Body of pancreas (tissue), 4 donors: ENCODE data around the gene ARFIP1. TPM values are rescaled to one million over a fixed set of nuclear protein-coding genes. Genes with fewer than 3 reads are reported as not detected.

Experiments used
- ATAC-seq: fragments of 150-250 bp; one replicate; pipeline ENCODE4 v1.9.1; 2016
- DNase-seq, 4 donors: peaks; one replicate each; pipeline ENCODE4 v3.0.0-alpha.2; 2019
- H3K27ac ChIP-seq, 4 donors: fragments of 200-600 bp; sonication (generic); 1 replicate in 3 of 4; 2 replicates in 1 of 4; pipeline versions ENCODE4 v1.5.1 to v1.6.1; 2016 to 2019; ENCODE audit warnings: mild to moderate bottlenecking in 1 of 4, mixed read lengths in 1 of 4, moderate library complexity in 1 of 4
- H3K27me3 ChIP-seq, 2 donors: fragments of 200-600 bp; sonication (generic); one replicate each; pipeline ENCODE4 v1.6.0; 2016; ENCODE audit warnings: mild to moderate bottlenecking in 1 of 2
- H3K36me3 ChIP-seq, 2 donors: fragments of 200-600 bp; sonication (generic); replicated peaks in 1 of 2; 2 replicates each; pipeline ENCODE4 v1.5.1; 2016; ENCODE audit warnings: low read depth in 2 of 2; ENCODE audit not compliant: insufficient read depth in 1 of 2
- H3K4me1 ChIP-seq: fragments of 200-600 bp; sonication (generic); one replicate; pipeline ENCODE4 v1.6.0; 2016
- H3K4me3 ChIP-seq, 2 donors: fragments of 200-600 bp; sonication (generic); 1 replicate in 1 of 2; 2 replicates in 1 of 2; pipeline ENCODE4 v1.5.1; 2016 to 2019
- H3K9me3 ChIP-seq, 3 donors: fragments of 200-600 bp; sonication (generic); 1 replicate in 2 of 3; 2 replicates in 1 of 3; pipeline ENCODE4 v1.5.1; 2016
- POLR2A ChIP-seq, 3 donors: fragments of 450-650 bp; IDR thresholded peaks; one replicate each; pipeline ENCODE4 v1.6.1; 2016; ENCODE audit warnings: antibody characterized with exemption in 3 of 3, mild to moderate bottlenecking in 2 of 3
- WGBS, 2 donors: methylation state at CpG; one replicate each; pipeline ENCODE4 v1.1.5; 2017; 5-methylcytosine and 5-hydroxymethylcytosine counted together
- intact Hi-C: fragments of 100-400 bp; cut with DNase I; formaldehyde crosslinking; loops from one replicate; pipeline ENCODE4 v1.15.1; 2023
- total RNA-seq, 2 donors: library from RNA; depleted of rRNA; stranded (reverse); fragments of >200 nt; gene quantifications; one replicate each; pipeline ENCODE4 v1.1.0, GENCODE V29; 2016
- TF ChIP-seq, protein P1 (sequence below), 7 experiments: fragments of 450-650 bp in 4 of 7; fragments of 200-600 bp in 3 of 7; sonication (generic) in 3 of 7; IDR thresholded peaks; one replicate each; pipeline ENCODE4 v1.5.1; 2016 to 2019; ENCODE audit warnings: antibody characterized with exemption in 7 of 7

The ARFIP1 gene
- total RNA-seq, 2 donors from 2014 or later: 13.8 to 17.4 TPM

DNA sequence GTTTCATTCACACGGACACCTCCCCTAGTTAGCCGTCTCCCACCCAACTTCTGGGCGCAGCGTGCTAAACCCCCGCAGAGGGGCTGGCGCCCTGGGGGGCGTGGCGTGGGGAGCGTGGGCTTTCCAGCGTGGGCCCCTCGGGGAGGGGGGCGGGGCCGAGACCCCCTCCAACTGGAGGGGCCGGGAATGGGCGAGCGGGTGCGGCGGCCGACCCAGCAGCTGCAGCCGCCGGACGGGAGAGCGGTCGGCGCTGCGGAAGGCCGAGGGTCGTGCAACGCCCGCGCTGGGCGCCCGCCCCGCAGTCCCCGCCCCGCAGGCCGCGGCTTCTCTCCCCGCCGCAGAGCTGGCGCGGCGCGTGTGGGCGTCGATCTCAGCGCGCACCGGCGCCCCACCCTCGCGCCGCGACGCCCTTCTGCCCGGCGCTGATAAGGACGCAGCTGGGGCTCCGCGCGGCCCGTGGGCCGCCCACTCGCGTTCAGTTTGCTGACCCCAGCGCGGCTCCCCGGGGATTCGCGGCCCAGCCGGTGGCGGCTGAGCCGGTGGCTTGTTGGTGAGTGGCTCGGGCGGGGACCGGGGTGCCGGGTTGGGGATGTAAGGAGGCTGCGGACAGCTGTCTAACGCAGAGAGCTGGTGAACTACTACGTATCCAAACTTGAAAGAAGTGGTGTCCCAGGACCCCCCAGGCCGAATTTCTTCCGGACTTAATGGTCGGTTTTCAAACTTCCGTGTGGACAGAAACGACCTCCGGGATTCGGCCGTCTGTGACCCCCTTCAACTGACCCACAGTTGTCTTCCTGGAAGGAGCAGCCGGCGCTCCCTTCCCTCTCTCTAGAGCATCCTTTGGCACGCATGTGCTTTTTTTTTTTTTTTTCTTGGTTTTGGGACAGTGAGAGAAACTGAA, 157.8 kb downstream of the ARFIP1 start:
- DNase-seq (peak; percentile 10 to 34 (median 30)), ATAC-seq (peak; percentile 22)
- no peaks in the 10 kb centered on the region for H3K27me3 ChIP-seq
- peak overlapping the region; percentile 46 to 67 for H3K4me3 ChIP-seq
- TF ChIP-seq, protein P1, sequence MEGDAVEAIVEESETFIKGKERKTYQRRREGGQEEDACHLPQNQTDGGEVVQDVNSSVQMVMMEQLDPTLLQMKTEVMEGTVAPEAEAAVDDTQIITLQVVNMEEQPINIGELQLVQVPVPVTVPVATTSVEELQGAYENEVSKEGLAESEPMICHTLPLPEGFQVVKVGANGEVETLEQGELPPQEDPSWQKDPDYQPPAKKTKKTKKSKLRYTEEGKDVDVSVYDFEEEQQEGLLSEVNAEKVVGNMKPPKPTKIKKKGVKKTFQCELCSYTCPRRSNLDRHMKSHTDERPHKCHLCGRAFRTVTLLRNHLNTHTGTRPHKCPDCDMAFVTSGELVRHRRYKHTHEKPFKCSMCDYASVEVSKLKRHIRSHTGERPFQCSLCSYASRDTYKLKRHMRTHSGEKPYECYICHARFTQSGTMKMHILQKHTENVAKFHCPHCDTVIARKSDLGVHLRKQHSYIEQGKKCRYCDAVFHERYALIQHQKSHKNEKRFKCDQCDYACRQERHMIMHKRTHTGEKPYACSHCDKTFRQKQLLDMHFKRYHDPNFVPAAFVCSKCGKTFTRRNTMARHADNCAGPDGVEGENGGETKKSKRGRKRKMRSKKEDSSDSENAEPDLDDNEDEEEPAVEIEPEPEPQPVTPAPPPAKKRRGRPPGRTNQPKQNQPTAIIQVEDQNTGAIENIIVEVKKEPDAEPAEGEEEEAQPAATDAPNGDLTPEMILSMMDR (IDR thresholded peaks at IDR 0.05): no peak
- TF ChIP-seq POLR2A (IDR thresholded peaks at IDR 0.05): peak in 2 of 3 donors; percentile 14 to 19
- WGBS, 2 donors: 0 to 1% methylated on average over 20 to 41 of the region's 91 CpGs
- H3K9me3 ChIP-seq: no peaks in the 10 kb centered on the region
- intact Hi-C loops: no loop called here
- no peaks in the 10 kb centered on the region for H3K36me3 ChIP-seq
- peak overlapping the region in 2 of 4 donors; percentile 23 to 81 for H3K27ac ChIP-seq
- peaks cover 20% of the 10 kb centered on the region for H3K4me1 ChIP-seq

DNA sequence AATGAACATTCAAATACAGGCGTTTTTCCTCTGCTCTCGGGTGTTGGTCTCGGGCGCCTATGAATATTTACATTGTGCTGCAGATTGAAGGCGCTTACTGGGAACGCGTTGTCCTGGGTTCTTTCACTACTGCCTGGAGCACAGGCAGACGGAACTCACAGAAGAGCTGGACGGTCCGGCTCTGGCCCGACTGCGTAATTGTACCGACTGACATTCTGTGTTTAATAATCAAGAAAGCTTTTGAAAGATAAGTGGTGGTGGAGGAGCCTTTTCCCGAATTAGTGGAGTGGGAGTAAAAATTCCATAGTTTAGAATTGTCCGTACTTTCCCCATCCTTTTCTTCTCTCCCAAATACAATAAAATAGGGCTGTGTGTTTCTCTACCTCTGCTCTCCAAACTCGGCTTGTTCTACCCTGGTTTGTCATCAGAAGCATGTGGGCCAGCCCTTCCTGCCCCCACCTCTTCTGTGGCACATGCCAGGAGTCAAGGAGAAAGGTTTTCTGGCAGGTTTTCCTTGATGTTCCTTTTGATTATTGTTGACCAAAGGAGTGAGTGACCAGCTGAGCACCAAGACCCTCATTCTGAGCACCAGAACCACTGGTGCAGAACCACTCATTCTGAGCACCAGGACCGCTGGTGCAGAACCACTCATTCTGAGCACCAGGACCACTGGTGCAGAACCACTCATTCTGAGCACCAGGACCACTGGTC, 158.6 kb downstream of the ARFIP1 start:
- ATAC-seq (no peak), DNase-seq (peak in 2 of 4 donors; percentile 21 to 23)
- H3K4me3 ChIP-seq: no peak overlapping the region
- TF ChIP-seq, protein P1 (IDR thresholded peaks at IDR 0.05): no peak
- TF ChIP-seq POLR2A (IDR thresholded peaks at IDR 0.05): no peak
- H3K4me1 ChIP-seq: peaks cover 20% of the 10 kb centered on the region
- H3K27ac ChIP-seq: no peak overlapping the region
- no peaks in the 10 kb centered on the region for H3K27me3 ChIP-seq
- no peaks in the 10 kb centered on the region for H3K36me3 ChIP-seq
- intact Hi-C loops: no loop called here
- no peaks in the 10 kb centered on the region for H3K9me3 ChIP-seq
- 12 to 14% methylated on average over 17 of the region's 17 CpGs for WGBS, 2 donors

DNA sequence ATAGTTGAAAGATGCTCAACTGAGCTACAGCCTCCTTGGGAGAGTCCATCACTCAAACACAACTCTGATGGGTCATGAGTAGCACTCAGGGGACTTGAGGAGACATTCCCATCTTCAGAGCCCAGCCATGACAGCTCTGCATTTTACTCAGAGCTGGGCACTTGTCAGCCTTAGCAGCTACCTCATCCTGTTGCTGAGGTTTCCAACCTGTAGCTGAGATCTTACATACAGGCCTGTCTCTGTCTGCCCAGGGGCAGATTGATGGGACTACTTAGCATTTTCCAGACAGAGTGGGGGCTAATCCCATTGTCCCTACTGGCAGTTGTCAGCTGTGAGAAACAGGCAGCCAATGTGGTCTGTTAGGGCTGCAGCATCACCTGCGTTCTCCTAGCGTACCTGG, 159.9 kb downstream of the ARFIP1 start:
- TF ChIP-seq, protein P1 (IDR thresholded peaks at IDR 0.05): no peak
- no peak for TF ChIP-seq POLR2A (IDR thresholded peaks at IDR 0.05)

DNA sequence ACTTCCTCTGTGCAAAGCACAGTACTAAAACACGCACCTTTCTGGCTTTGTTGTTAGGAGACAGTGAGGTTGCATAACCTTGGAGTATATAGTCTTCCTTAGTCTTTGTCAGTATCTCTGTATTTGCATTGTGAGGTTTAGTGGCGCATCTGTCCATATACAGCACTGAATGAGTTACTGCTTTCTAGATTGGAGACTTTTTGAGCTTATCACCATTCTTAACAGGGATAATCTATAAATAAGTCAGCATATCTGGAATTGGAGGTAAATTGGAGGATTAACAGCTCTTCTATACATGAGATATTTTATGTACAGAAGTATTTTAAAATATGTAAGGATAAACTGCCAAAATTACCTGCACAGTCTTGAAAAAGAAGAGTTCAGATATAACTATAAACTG, 160.7 kb downstream of the ARFIP1 start:
- intact Hi-C loops: no loop called here
- no peak overlapping the region for H3K27ac ChIP-seq
- no peak for DNase-seq
- WGBS, 2 donors: 88 to 91% methylated on average over 2 of the region's 2 CpGs
- no peaks in the 10 kb centered on the region for H3K36me3 ChIP-seq
- H3K4me1 ChIP-seq: peaks cover 13% of the 10 kb centered on the region
- no peaks in the 10 kb centered on the region for H3K9me3 ChIP-seq
- no peak for ATAC-seq
- no peak overlapping the region for H3K4me3 ChIP-seq
- TF ChIP-seq POLR2A (IDR thresholded peaks at IDR 0.05): no peak
- TF ChIP-seq, protein P1 (IDR thresholded peaks at IDR 0.05): no peak
- H3K27me3 ChIP-seq: no peaks in the 10 kb centered on the region

More for the DNA sequence above, 159.9 kb downstream of the ARFIP1 start:
- no peaks in the 10 kb centered on the region for H3K9me3 ChIP-seq
- no peak overlapping the region for H3K27ac ChIP-seq
- no peak for DNase-seq
- no peaks in the 10 kb centered on the region for H3K27me3 ChIP-seq
- no peak overlapping the region for H3K4me3 ChIP-seq
- intact Hi-C loops: no loop called here
- H3K4me1 ChIP-seq: peaks cover 20% of the 10 kb centered on the region
- no peaks in the 10 kb centered on the region for H3K36me3 ChIP-seq
- WGBS, 2 donors: 82 to 100% methylated on average over 2 of the region's 2 CpGs
- no peak for ATAC-seq
